Activated CD4-positive, CD25-positive, alpha-beta regulatory T cell (primary cell): ENCODE results near the gene RHOU.
"Not testable (repeated sequence)": the region's sequence is repeated elsewhere in the genome, so short reads cannot be mapped to it uniquely, and the experiment has no call there.

ENCODE experiments used
- DNase-seq, 4 experiments: peaks; one replicate each; lab custom pipeline; 2025; lab: John Stamatoyannopoulos, UW

Gene RHOU

GRCh38 chr1:228760979-228761378, 25.7 kb downstream of the RHOU start:
- DNase-seq: no peak

- no peak for DNase-seq
Measured at GRCh38 chr1:228763561-228763960, 28.3 kb downstream of the RHOU start.

- no peak for DNase-seq
Measured at GRCh38 chr1:228765168-228765946, 30.1 kb downstream of the RHOU start.

GRCh38 chr1:228766788-228767187, 31.5 kb downstream of the RHOU start:
- DNase-seq: no peak

GRCh38 chr1:228767636-228768354, 32.5 kb downstream of the RHOU start:
- DNase-seq: no peak

- no peak for DNase-seq
Measured at GRCh38 chr1:228768355-228769000, 33.2 kb downstream of the RHOU start.

GRCh38 chr1:228770779-228771223, 35.5 kb downstream of the RHOU start:
- no peak for DNase-seq

- DNase-seq: no peak
Measured at GRCh38 chr1:228772516-228773212, 37.4 kb downstream of the RHOU start.

GRCh38 chr1:228775946-228776345, 40.7 kb downstream of the RHOU start:
- not testable (repeated sequence) for DNase-seq

- no peak for DNase-seq
Measured at GRCh38 chr1:228776449-228776848, 41.2 kb downstream of the RHOU start.

- DNase-seq: no peak
Measured at GRCh38 chr1:228777236-228777635, 42.0 kb downstream of the RHOU start.

GRCh38 chr1:228778026-228778425, 42.7 kb downstream of the RHOU start:
- DNase-seq: no peak

- DNase-seq: no peak
Measured at GRCh38 chr1:228778466-228778865, 43.2 kb downstream of the RHOU start.

GRCh38 chr1:228778961-228779360, 43.7 kb downstream of the RHOU start:
- DNase-seq: no peak

GRCh38 chr1:228781161-228781808, 46.0 kb downstream of the RHOU start:
- no peak for DNase-seq

GRCh38 chr1:228781809-228782661, 46.8 kb downstream of the RHOU start:
- no peak for DNase-seq

GRCh38 chr1:228782662-228783417, 47.6 kb downstream of the RHOU start:
- DNase-seq: no peak

GRCh38 chr1:228783418-228784040, 48.2 kb downstream of the RHOU start:
- DNase-seq: no peak

- DNase-seq: no peak
Measured at GRCh38 chr1:228784181-228784580, 48.9 kb downstream of the RHOU start.
